HG03520 (cell line): ENCODE results near the gene EP400.

Source experiments
- ATAC-seq: cut with Tn5 transposase; IDR thresholded peaks from one replicate; pipeline ENCODE4 v1.9.1; 2021; ENCODE audit warnings: mild to moderate bottlenecking, moderate library complexity; ENCODE audit not compliant: unreplicated experiment

Gene EP400

DNA sequence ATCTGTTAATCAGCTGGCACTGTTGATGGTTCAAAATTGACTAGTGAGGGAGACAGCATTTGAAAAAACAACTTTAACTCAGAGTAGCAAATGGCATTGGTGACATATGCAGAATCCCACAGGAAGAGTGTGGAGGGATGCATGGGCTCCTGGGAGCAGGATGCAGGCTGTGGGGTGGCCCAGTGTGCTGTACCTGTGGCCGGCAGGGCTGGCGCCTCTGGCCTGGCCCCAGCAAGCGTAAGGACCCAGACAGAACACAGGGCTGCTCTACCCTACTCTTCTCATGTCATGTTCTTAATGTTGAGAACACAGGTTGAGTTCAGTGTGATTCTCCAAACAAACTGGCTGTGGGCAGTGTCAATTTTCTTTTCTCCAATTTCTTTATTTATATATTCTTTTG is 160.9 kb downstream of the EP400 start:
- ATAC-seq, result no peak

- no peak for ATAC-seq
These were observed 162.0 kb downstream of the EP400 start for GRCh38 chr12:132111654-132112304.

GRCh38 chr12:132114667-132115066 is 164.9 kb downstream of the EP400 start:
- ATAC-seq, result no peak

DNA sequence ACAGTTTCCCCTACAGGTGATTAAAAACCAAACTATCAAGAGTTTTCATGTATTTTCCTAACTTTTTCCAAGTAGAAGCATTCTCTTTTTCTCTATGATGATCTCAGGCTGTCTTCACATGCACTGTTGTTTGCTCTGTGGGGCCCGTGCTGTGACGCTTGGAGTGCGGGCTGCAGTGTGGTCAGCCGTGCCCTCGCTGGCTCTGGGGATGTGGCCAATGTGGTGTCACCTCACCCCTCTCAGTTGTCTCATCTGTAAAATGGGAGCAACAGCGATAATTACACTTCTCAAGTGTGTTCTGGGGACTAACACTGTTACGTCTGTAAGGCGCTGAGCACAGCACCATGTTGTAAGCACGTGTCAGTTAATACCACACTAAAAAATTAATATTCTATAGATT is 165.8 kb downstream of the EP400 start:
- no peak for ATAC-seq

DNA sequence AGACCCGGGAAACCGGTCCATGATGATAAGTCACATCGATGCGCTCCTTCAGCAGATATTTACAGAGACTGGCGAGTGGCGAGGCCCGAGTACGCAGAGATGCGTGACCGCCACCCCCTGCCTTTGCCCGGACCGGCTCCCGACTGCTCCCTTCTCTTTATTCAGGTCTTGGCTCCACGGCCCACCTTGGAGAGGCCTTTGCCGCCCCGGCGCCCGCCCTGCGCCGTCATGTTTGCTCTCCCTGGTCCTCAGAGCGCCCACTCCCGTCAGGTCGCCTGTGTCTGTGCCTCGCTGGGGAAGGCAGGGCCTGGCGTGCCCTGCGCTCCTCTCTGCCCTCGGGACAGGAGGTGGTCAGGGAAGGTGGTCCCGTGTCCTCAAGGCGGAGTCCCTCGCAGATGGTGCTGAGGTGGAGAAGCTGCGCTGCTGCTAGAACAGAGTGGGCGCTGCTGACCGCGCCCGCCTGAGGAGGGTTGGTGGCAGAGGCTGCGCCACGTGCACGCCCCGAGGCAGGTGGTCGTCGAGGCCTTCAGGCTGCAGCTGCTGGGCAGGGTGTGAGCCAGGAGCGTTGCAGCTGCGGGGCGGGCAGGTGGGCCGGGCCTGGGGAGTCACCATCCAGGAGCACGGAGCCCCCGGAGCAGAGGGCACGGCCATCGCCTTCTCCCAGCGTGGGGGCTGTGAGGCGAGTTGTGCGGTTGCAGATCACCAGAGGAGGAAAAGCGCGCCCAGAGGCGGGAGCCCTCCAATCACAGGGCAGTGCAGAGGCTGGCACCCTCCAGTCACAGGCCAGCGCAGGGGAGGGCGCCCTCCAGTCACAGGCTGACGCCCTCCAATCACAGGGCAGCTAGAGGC is 167.2 kb downstream of the EP400 start:
- no peak for ATAC-seq

DNA sequence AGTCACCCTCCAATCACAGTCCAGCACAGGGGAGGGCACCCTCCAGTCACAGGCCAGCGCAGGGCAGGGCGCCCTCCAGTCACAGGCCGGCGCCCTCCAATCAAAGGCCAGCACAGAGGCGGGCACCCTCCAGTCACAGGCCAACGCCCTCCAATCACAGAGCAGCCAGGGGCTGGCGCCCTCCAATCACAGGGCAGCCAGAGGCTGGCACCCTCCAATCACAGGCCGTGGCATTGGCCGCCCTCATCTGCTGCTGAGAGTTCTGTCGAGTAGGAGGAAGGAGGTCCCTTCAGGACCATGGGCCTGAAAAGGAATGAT is 167.8 kb downstream of the EP400 start:
- ATAC-seq, result no peak

DNA sequence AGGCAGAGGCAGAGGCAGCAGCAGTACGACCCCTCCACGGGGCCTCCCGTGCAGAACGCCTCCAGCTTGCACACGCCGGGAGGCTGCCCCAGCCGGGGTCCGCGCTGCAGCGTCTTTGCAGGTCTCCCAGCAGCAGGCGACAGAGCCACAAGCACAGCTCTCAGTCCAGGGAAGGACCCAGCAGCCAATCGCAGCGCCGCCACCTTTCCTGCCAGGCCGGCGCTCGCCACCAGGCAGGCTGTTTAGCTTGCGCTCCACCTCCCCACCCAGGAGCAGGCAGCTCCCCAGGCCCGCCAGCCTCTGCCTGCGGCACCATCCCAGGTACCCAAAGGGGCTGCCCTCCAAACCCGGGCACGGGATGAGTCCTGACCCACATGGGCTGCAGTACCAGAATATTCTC is 169.1 kb downstream of the EP400 start:
- ATAC-seq, result no peak

GRCh38 chr12:132121283-132121682 is 171.5 kb downstream of the EP400 start:
- no peak for ATAC-seq

GRCh38 chr12:132123970-132124765 is 174.4 kb downstream of the EP400 start:
- ATAC-seq, result no peak

- ATAC-seq, result no peak
These were observed 175.2 kb downstream of the EP400 start for GRCh38 chr12:132124766-132125425.

DNA sequence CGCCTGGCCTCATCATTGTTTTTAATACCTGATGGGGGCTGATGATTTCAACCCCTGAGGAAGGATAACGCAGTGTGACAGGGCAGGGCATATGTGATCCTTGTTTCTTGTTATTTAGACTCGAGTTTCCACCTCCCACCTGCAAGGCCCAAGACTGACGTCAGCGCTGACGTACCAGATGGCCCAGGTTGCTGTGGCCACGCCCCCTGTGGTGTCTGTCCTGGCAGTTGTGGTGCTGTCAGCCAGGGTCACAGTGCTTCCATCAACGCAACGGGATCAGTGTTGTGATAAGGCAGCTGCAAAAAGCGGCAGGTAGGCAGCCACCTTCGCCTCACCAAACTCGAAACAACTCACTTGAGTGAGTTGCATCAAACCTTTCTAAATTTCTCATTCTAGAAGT is 176.0 kb downstream of the EP400 start:
- ATAC-seq, result no peak

GRCh38 chr12:132127041-132127440 is 177.3 kb downstream of the EP400 start:
- no peak for ATAC-seq

- ATAC-seq, result no peak
These were observed 179.3 kb downstream of the EP400 start for GRCh38 chr12:132129007-132129406.

DNA sequence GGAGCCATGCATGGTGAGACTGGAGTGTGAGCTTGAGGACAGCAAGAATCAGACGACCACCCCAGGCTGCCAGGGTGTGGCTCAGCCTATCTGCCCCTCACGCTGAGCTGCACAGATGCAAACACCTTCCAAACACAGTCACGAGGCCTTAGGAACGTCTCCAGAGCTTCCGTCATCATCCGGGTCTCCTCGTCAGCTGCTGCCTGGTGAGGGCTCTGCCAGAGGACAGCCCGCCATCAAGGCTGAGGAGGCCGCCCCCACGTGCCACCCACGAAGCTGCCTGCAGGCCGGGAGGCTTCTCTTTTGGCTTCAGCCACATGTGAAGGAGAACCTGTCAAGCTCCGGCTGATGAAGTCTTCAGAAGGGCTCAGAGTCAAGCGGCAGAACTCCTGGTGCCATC is 180.9 kb downstream of the EP400 start:
- ATAC-seq, result no peak
